GM18505 (cell line): Measurements from ENCODE around the gene MOB2.

Experiments used
- ATAC-seq: cut with Tn5 transposase; IDR thresholded peaks from one replicate; pipeline ENCODE4 v1.9.1; 2021; ENCODE audit not compliant: unreplicated experiment
- POLR2A ChIP-seq: IDR thresholded peaks from 4 replicates; pipeline ENCODE4 v1.6.1; 2011; ENCODE audit warnings: borderline replicate concordance; ENCODE audit not compliant: insufficient read depth, insufficient read length; ENCODE audit errors: extremely low read depth

MOB2 gene

DNA sequence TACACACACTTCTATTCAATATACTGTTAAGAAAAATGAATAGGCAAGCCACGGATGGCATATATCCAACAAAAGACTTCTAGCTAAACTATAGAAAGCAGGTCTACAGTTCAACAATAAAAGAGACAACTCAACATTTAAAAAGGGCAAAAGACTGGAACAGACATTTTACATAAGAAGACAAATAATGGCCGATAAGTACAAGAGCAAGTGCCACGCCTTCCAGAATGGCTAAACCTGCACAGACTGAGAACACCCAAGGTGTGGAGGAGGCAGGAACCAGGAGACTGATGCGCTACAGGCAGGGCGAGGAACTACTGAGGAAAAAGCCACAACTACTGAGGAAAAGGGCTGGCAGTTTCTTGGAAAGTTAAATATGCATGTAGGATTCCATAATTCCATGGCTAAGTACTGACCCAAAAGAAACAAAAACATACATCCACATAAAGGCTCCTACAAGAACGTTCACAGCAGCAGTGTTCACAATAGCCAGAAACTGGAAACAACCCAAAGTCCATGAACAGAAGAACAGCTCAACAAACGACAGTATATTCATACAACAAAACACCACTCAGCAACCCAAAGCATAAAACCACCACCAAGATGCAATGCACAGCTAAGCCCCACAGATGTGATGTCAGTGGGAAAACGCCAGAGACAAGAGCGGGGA is 9.6 kb upstream of the MOB2 start:
- TF ChIP-seq POLR2A, result no peak

GRCh38 chr11:1494650-1495049 is 8.1 kb upstream of the MOB2 start:
- TF ChIP-seq POLR2A, result no peak

More for the DNA sequence above, 9.6 kb upstream of the MOB2 start:
- ATAC-seq, result no peak

GRCh38 chr11:1493650-1494244 is 7.2 kb upstream of the MOB2 start:
- no peak for ATAC-seq
- TF ChIP-seq POLR2A, result no peak

More at GRCh38 chr11:1494650-1495049, 8.1 kb upstream of the MOB2 start:
- ATAC-seq, result no peak

DNA sequence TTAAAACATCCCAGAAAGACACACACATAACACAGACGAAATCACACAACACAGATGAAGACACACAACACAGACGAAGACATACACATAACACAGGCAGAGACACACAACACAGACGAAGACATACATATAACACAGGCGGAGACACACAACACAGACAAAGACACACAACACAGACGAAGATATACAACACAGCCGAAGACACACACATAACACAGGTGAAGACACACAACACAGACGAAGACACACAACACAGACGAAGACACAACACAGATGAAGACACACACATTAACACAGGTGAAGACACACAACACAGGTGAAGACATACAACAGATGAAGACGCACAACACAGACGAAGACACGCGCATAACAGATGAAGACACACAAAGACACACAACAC is 4.8 kb upstream of the MOB2 start:
- ATAC-seq, result no peak
- no peak for TF ChIP-seq POLR2A

GRCh38 chr11:1490651-1491050 is 4.1 kb upstream of the MOB2 start:
- ATAC-seq, result no peak
- TF ChIP-seq POLR2A, result no peak

- no peak for ATAC-seq
- TF ChIP-seq POLR2A, result no peak
These were observed 2.1 kb upstream of the MOB2 start for GRCh38 chr11:1488575-1489180.

DNA sequence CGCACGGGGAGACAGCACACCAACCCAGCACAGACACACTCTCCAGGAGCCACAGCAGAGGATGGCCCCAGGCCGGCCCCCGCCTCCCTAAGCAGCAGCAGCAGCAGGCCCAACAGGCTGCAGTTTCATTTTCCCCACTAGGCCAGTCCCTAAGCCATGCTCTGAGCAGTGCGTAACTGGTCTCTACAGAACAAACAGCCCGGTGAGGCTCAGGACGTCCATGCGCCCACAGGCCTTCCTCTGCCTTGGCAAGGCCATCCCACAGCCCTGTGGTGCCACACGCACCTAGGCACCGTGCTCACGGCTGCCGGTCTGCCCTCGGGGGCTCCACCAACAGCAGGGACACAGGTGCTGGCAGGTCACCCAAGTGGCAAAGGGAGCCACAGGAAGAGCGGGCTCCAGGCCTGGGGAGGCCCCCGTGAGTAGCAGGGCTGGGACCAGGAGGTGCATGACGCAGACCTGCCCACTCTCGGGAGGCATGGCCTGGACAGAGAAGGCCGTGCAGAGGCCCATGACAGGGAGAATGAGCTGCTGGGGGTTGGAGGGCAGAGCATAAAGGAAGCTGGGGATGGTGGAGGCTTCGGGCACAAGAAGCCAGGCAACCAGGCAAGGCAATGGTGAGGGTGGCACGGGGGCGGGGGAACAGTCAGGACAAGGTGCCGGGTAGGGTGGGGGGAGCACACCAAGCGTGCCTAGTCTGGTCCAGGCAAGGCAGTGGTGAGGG is 1.4 kb upstream of the MOB2 start:
- TF ChIP-seq POLR2A, result no peak
- ATAC-seq, result no peak

GRCh38 chr11:1487091-1487850 is 692 bp upstream of the MOB2 start:
- no peak for ATAC-seq
- no peak for TF ChIP-seq POLR2A

GRCh38 chr11:1485504-1485885 is 1.1 kb downstream of the MOB2 start:
- TF ChIP-seq POLR2A, result no peak
- no peak for ATAC-seq

- no peak for ATAC-seq
- TF ChIP-seq POLR2A, result no peak
These were observed 1.7 kb downstream of the MOB2 start for GRCh38 chr11:1484695-1485503.

- ATAC-seq, result no peak
These were observed 2.4 kb downstream of the MOB2 start for GRCh38 chr11:1484061-1484671.

DNA sequence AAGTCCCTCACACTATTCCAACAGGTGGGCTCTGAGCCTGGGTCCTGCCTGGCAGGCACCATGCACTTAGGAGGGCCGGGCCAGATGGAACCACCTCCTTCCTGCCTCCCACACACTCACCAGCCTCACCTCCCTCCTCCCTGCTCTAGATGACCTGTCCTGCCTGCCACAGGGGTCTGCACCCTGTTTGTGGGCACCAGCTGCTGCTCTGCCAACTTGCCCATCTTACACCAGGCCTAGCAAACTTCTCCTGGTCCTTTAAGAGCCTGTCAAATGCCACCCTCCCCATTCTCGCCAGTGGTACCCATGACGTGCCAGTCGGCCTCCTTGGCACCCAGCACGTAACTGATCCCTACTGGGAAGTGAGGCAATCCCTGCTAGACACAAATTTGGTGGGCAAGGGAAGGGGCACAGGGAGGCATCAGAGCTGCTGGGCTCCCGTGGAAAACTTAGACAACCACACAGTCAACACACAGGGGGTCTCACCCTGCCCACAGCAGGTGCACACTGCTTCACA is 3.1 kb downstream of the MOB2 start:
- TF ChIP-seq POLR2A, result no peak
- ATAC-seq, result no peak

More at GRCh38 chr11:1484061-1484671, 2.4 kb downstream of the MOB2 start:
- no peak for TF ChIP-seq POLR2A
